Astrocyte (in vitro differentiated cells and primary cell): ENCODE data around the gene NTM.

Experiments
- EZH2 ChIP-seq: IDR thresholded peaks from 2 replicates; pipeline ENCODE4 v1.6.1; 2012; ENCODE audit warnings: mild to moderate bottlenecking, low read length, inconsistent platforms; ENCODE audit not compliant: insufficient read depth
- TF ChIP-seq, protein P1 (sequence below): IDR thresholded peaks from 2 replicates; pipeline ENCODE4 v1.5.1; 2011; ENCODE audit warnings: low read depth, mild to moderate bottlenecking, inconsistent platforms, low read length, moderate library complexity; ENCODE audit not compliant: insufficient read depth

GRCh38 chr11:131766637-131767036 is 396.2 kb downstream of the NTM start:
- TF ChIP-seq EZH2, result no peak
- TF ChIP-seq, protein P1, sequence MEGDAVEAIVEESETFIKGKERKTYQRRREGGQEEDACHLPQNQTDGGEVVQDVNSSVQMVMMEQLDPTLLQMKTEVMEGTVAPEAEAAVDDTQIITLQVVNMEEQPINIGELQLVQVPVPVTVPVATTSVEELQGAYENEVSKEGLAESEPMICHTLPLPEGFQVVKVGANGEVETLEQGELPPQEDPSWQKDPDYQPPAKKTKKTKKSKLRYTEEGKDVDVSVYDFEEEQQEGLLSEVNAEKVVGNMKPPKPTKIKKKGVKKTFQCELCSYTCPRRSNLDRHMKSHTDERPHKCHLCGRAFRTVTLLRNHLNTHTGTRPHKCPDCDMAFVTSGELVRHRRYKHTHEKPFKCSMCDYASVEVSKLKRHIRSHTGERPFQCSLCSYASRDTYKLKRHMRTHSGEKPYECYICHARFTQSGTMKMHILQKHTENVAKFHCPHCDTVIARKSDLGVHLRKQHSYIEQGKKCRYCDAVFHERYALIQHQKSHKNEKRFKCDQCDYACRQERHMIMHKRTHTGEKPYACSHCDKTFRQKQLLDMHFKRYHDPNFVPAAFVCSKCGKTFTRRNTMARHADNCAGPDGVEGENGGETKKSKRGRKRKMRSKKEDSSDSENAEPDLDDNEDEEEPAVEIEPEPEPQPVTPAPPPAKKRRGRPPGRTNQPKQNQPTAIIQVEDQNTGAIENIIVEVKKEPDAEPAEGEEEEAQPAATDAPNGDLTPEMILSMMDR, result no peak
